ENCODE data around the gene INMT. TPM values are rescaled to one million over a fixed set of nuclear protein-coding genes. Genes with fewer than 3 reads are reported as not detected.

Gene INMT
- total and polyA plus RNA-seq, 2 donors: 12.8 to 24.8 TPM

DNA sequence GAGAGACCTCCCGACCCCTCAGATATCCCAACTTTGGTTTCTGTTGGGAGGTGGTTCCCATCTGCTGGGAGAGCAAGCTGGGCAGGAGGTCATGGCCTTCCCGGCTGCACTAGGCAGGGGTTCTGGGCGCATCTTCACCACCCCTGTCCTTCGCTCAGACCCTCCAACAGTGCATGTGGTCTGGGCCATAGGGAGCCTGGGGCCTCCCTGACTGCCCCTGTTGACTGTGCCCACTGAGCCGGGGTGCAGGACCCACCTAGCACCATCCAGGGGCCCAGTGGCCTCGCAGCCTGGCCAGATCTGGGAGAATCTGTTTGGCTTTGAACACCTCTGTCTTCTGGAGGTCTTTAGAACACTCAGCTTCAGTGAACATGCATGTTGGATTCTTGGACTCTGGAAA is 18.7 kb upstream of the INMT start:
- 96% methylated on average over 6 of the region's 6 CpGs for WGBS
- no peaks in the 10 kb centered on the region for H3K4me1 ChIP-seq (ENCODE audit: insufficient read depth)
- H3K27ac ChIP-seq (ENCODE audit: low read depth): no peak overlapping the region
- no peak overlapping the region for H3K4me3 ChIP-seq (ENCODE audit: low read depth, low read length)
- no peaks in the 10 kb centered on the region for H3K36me3 ChIP-seq (ENCODE audit: insufficient read depth)
- no peak for DNase-seq (ENCODE audit: extremely low spot score)

DNA sequence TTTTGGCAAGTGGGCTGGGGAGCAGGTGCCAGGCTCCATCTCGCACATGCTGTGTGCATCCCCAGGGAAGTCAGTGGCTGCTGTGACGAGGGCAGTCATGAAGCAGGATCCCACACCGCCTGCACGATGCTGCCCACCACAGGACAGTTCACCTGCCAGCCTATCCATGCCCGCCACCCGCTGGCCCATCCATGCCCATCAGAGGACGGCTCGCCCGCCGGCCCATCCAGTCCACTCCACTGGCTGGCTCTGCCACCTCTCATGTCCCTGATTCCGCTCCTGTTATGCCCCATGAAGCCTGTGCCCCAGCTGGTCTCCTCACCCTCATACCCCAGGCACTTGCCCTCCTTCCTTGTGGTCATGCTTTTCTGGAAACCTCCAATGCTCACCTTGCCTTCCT is 18.2 kb upstream of the INMT start:
- H3K27ac ChIP-seq (ENCODE audit: low read depth): no peak overlapping the region
- no peak for DNase-seq (ENCODE audit: extremely low spot score)
- H3K36me3 ChIP-seq (ENCODE audit: insufficient read depth): no peaks in the 10 kb centered on the region
- no peak overlapping the region for H3K4me3 ChIP-seq (ENCODE audit: low read depth, low read length)
- no peaks in the 10 kb centered on the region for H3K4me1 ChIP-seq (ENCODE audit: insufficient read depth)
- 97% methylated on average over 11 of the region's 11 CpGs for WGBS

DNA sequence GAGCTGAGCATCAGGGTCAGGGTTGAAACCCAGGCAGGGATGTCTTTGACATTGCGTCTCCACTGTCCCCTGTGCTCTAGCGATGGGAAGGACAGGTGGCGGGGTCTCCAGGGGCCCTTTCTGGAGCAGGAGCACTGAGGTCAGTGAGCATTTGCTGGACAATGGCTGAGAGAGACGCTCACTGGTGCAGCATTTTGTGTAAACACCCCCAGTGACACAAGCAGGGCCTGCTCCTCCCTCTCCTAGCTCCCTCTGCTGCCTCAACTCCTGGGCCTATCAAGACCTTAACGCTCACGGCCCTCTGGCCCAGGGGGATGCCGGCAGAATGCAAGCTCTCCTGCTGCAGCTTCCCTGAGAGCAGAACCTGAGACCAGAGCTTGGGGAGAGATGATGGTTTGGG is 17.4 kb upstream of the INMT start:
- Histone ChIP-seq H3K4me3 (ENCODE audit: low read depth, low read length) (no peak overlapping the region), H3K36me3 (ENCODE audit: insufficient read depth) (no peaks in the 10 kb centered on the region), H3K27ac (ENCODE audit: low read depth) (no peak overlapping the region), H3K4me1 (ENCODE audit: insufficient read depth) (no peaks in the 10 kb centered on the region)
- 78% methylated on average over 7 of the region's 7 CpGs for WGBS
- DNase-seq (ENCODE audit: extremely low spot score): no peak

DNA sequence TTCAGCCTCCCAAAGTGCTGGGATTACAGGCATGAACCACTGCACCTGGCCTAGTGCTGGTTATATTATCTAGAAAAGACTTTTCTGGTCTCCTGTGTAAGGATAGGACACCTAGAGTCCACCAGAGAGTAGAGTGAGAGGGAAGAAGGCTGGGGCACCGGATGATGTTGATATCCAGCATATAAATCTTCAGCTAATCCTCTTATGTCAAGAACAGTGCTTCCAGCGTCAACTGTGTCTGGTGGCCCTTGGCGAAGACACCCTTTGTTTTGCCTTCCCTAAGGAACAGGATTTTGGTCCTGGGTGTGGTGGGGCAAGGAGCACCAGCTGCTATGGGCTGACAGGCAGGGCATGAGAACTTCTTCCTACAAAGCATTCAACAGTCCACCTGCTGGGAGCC is 16.3 kb upstream of the INMT start:
- H3K4me1 ChIP-seq (ENCODE audit: insufficient read depth): no peaks in the 10 kb centered on the region
- H3K4me3 ChIP-seq (ENCODE audit: low read depth, low read length): no peak overlapping the region
- no peaks in the 10 kb centered on the region for H3K36me3 ChIP-seq (ENCODE audit: insufficient read depth)
- DNase-seq (ENCODE audit: extremely low spot score): no peak
- 78% methylated on average over 3 of the region's 3 CpGs for WGBS
- no peak overlapping the region for H3K27ac ChIP-seq (ENCODE audit: low read depth)

DNA sequence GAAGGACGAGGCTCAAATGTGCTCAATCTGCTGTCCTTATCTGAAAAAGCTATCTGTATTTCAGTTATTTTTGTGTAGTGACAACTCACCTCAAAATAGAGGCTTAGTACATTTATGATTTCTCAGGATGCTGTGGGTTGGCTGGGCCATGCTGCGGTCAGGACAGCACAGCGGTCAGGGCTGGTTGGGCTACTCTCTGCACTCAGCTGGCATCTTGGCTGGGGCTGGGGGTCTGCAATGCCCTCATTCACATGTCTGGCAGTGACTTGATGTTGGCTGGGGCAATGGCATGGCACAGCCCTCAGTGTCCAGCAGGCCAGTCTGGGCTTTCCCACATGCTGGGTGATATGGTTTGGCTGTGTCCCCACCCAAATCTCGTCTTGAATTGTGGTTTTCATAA is 15.6 kb upstream of the INMT start:
- no peak overlapping the region for H3K4me3 ChIP-seq (ENCODE audit: low read depth, low read length)
- WGBS: 84% methylated on average over 4 of the region's 4 CpGs
- H3K36me3 ChIP-seq (ENCODE audit: insufficient read depth): no peaks in the 10 kb centered on the region
- DNase-seq (ENCODE audit: extremely low spot score): no peak
- no peak overlapping the region for H3K27ac ChIP-seq (ENCODE audit: low read depth)
- H3K4me1 ChIP-seq (ENCODE audit: insufficient read depth): no peaks in the 10 kb centered on the region

DNA sequence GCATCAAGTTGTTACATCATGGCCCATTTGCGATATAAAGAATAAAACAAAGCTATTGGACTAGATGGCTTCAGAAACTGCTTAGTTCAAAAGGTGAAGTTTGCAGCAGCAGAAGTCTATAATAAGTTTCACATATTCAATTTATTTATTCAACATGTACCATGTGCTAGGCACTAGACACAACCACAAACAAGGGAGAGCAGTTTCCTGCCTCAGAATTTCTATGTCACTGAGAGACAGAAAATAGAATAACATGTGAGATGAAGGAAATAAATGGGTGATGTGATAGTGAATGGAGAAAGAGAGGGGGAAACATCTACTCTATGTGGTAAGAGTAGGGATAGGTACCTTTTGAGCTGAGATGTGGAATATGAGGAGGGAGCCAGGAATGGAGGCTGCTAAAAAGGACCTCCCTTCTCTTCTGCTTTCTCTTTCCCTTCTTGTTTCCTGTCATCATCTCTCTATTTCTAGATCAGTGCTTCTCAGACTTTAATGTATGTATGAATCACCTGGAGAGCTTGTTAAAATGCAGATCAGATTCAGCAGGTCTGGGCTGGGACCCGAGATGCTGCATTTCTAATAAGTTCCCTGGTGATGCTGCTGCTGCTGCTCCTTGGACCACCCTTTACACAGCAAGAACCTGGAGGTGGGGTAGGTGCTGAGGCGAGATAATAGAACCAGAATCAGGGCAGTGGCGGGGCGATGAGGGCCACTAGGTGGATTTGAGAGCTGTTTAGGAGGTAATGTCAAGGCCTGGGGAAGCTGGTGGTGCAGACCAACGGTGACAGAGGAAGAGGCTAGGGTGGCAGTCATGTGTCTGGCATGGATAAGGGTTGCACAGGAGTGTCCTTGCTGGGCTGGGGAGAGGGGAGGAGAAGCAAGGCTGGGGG is 13.7 kb upstream of the INMT start:
- no peak overlapping the region for H3K4me3 ChIP-seq (ENCODE audit: low read depth, low read length)
- WGBS: 90% methylated on average over 6 of the region's 6 CpGs
- H3K36me3 ChIP-seq (ENCODE audit: insufficient read depth): no peaks in the 10 kb centered on the region
- no peaks in the 10 kb centered on the region for H3K4me1 ChIP-seq (ENCODE audit: insufficient read depth)
- DNase-seq (ENCODE audit: extremely low spot score): no peak
- no peak overlapping the region for H3K27ac ChIP-seq (ENCODE audit: low read depth)

DNA sequence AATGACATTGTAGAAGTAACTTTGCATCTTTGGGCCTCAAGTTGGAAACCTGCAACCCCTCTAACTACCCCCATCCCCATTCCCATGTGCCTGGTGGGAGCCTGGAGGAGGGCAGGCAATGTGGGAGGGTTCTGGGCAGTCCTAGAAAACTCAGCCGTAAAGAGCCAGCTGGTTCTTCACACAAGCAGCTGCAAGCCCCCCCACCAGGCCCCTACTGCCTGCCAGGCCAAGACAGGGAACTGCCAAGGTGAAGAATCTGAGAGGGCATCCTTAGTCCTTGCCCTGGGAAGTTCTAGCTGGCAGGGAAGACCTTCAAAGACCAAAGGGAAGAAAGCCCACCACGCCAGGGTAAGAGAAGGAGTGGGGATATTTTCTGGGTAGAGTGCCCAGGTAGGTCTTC is 12.2 kb upstream of the INMT start:
- Histone ChIP-seq H3K36me3 (ENCODE audit: insufficient read depth) (no peaks in the 10 kb centered on the region), H3K27ac (ENCODE audit: low read depth) (no peak overlapping the region), H3K4me1 (ENCODE audit: insufficient read depth) (no peaks in the 10 kb centered on the region), H3K4me3 (ENCODE audit: low read depth, low read length) (no peak overlapping the region)
- no peak for DNase-seq (ENCODE audit: extremely low spot score)
- WGBS: 92% methylated on average over 2 of the region's 2 CpGs

DNA sequence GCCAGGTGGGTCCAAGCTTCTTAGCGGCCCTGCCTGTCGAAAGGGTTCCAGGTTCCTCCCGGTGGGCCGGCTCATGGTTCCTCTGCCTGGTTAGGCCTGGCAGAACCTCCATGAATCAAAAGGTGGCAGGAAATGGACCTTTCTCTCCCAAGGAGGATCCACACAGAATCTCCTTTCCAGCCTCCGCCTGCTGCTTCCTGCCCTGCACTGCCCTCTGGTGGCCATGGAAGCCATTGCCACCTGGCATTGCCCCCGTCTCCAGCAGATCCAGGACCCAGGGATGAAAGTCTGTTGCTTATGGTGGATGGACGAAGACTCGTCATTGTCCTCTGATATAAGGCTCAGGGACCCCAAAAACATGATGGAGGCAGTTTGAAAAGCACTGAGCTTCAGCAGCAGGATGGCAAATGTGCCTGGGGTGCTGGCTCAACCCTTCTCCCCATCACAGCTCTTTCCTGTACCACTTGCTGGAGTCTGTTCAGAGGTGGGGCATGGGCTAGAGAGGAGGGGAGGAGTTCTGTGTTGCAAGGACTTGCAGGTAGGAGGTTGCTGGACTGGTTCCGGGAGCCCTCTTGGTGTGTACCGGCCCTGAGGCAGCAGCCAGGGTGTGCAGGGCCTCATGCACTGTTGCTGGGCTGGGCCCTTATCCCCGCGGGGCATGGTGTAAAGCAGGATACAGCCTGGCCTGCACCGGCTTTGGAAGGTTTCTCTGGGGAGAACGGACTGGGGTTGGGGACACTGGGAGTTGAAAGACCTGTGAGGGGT is 11.3 kb upstream of the INMT start:
- 38% methylated on average over 14 of the region's 14 CpGs for WGBS
- H3K36me3 ChIP-seq (ENCODE audit: insufficient read depth): no peaks in the 10 kb centered on the region
- no peaks in the 10 kb centered on the region for H3K4me1 ChIP-seq (ENCODE audit: insufficient read depth)
- no peak overlapping the region for H3K27ac ChIP-seq (ENCODE audit: low read depth)
- no peak for DNase-seq (ENCODE audit: extremely low spot score)
- no peak overlapping the region for H3K4me3 ChIP-seq (ENCODE audit: low read depth, low read length)

DNA sequence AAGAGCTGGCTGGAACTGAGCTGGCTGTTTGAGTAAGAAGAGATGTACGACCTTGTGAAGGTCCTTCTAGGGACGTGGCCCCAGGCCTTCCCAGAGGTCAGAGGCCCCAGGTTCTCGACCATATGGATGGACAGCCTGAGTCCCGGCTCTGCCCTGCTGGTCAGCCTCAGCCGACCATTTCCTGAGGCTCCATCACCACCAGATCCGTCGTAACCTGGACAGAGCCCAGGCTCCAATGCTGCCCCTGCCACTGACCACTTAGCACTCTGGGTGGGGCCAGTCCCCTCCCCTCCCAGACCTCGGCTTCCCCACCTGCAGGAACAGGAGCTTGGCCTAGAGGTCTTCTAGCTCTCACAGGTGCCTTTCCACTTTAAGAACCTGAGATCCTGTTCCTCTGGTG is 10.6 kb upstream of the INMT start:
- DNase-seq (ENCODE audit: extremely low spot score): no peak
- Histone ChIP-seq H3K27ac (ENCODE audit: low read depth) (no peak overlapping the region), H3K4me3 (ENCODE audit: low read depth, low read length) (no peak overlapping the region), H3K36me3 (ENCODE audit: insufficient read depth) (no peaks in the 10 kb centered on the region), H3K4me1 (ENCODE audit: insufficient read depth) (no peaks in the 10 kb centered on the region)
- 86% methylated on average over 8 of the region's 8 CpGs for WGBS

DNA sequence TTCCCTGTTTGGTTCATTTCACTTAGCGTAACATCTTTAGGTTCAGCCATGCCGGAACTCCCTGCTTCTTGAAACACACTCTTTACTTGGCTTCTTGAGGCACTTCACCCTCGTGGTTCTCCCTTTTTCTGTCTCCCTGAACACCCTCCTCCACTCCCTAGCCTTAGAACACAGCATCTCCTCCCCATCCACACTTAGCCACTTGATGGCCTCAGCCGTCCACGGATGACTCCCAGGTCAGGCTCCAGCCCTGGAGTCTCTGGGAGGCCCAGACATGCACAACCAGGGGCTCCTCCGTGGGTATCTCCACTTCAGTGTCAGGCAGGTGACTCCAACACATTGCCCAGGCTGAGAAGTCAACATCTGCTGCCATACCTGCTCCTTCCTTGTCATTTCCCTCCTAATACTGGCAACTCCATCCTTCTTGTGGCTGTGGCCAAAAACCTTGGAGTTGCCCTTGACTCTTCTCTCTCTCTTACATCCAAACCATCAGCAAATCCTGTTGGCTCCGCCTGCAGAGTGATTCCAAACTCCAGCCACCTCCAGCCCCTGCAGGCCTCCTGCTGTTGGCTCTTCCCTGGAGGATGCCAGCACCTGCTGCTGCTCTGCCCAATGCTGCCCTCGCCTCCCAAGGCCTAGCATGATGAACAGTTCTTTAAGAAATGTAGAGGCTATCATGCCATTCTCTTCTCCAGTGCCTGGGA is 8.4 kb upstream of the INMT start:
- H3K36me3 ChIP-seq (ENCODE audit: insufficient read depth): no peaks in the 10 kb centered on the region
- DNase-seq (ENCODE audit: extremely low spot score): no peak
- H3K4me3 ChIP-seq (ENCODE audit: low read depth, low read length): no peak overlapping the region
- WGBS: 71% methylated on average over 8 of the region's 8 CpGs
- no peak overlapping the region for H3K27ac ChIP-seq (ENCODE audit: low read depth)
- no peaks in the 10 kb centered on the region for H3K4me1 ChIP-seq (ENCODE audit: insufficient read depth)

DNA sequence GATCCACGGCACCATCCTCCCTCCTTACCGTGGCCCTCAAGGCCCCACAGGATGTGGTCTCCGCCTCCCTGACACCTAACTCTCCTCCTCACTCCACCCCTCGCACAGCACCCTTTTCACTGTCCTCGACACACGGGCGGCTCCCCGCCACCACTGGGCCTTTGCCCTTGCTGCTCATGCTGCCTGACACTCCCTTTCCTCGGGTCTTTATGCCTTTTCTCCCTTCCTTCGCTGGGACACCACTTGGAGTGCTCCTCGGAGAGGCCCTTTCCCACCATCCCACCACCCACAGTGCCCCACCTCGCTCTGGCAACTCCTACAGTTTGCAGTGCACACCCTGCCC is 7.9 kb upstream of the INMT start:
- no peak for DNase-seq (ENCODE audit: extremely low spot score)
- no peak overlapping the region for H3K4me3 ChIP-seq (ENCODE audit: low read depth, low read length)
- no peaks in the 10 kb centered on the region for H3K36me3 ChIP-seq (ENCODE audit: insufficient read depth)
- no peak overlapping the region for H3K27ac ChIP-seq (ENCODE audit: low read depth)
- H3K4me1 ChIP-seq (ENCODE audit: insufficient read depth): no peaks in the 10 kb centered on the region
- WGBS: 92% methylated on average over 12 of the region's 12 CpGs

DNA sequence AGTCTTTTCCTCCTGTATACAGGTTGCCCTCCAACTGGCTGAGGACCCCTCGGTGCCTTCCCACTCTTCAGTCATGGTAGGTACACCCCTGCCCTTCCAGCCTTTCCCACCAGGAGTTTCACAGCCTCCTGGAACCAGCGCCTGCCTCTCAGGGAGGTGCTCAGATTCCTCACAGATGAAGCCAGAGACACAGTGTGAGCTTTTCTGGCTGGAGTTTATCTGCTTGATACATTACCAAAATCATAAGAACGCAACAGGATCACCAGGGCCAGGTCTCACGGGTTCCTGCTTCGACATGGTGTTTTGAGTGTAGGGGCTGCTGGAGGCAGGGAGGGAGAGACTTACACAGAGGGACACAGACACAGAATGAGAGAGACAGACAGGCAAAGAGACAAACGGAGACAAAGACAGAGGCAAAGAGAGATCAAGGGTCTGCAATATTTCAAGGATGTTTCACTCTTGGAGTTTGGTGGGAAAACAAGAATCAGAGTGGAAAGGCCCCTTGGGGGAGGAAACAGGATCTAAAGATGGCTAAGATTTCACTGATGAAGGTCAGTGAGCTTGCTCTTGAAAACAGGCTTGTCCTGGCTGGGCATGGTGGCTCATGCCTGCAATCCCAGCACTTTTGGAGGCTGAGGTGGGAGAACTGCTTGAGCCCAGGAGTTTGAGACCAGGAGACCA is 6.5 kb upstream of the INMT start:
- H3K36me3 ChIP-seq (ENCODE audit: insufficient read depth): no peaks in the 10 kb centered on the region
- H3K4me3 ChIP-seq (ENCODE audit: low read depth, low read length): no peak overlapping the region
- no peak overlapping the region for H3K27ac ChIP-seq (ENCODE audit: low read depth)
- whole genome bisulfite sequencing: 55% methylated on average over 6 of the region's 6 CpGs
- H3K4me1 ChIP-seq (ENCODE audit: insufficient read depth): no peaks in the 10 kb centered on the region
- DNase-seq (ENCODE audit: extremely low spot score): no peak

DNA sequence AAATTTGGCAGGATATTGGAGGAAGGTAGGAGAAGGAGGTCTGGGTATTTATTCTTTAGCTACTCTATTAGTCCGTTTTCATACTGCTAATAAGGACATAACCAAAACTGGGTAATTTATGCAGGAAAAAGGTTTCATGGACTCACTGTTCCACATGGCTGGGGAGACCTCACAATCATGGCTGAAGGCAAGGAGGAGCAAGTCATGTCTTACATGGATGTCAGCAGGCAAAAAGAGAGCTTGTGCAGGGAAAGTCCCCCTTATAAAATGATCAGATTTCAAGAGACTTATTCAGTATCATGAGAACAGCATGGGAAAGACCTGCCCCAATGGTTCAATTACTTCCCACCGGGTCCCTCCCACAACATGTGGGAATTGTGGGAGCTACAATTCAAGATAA is 1.9 kb upstream of the INMT start:
- peak overlapping the region; percentile 71 for H3K27ac ChIP-seq (ENCODE audit: low read depth)
- WGBS: 81% methylated on average over 2 of the region's 2 CpGs
- no peaks in the 10 kb centered on the region for H3K36me3 ChIP-seq (ENCODE audit: insufficient read depth)
- no peak for DNase-seq (ENCODE audit: extremely low spot score)
- no peak overlapping the region for H3K4me3 ChIP-seq (ENCODE audit: low read depth, low read length)
- peaks cover 1% of the 10 kb centered on the region for H3K4me1 ChIP-seq (ENCODE audit: insufficient read depth)
